ENCODE results near the gene SIL1.
"Not testable (repeated sequence)": the region's sequence is repeated elsewhere in the genome, so short reads cannot be mapped to it uniquely, and the experiment has no call there.

Gene SIL1

DNA sequence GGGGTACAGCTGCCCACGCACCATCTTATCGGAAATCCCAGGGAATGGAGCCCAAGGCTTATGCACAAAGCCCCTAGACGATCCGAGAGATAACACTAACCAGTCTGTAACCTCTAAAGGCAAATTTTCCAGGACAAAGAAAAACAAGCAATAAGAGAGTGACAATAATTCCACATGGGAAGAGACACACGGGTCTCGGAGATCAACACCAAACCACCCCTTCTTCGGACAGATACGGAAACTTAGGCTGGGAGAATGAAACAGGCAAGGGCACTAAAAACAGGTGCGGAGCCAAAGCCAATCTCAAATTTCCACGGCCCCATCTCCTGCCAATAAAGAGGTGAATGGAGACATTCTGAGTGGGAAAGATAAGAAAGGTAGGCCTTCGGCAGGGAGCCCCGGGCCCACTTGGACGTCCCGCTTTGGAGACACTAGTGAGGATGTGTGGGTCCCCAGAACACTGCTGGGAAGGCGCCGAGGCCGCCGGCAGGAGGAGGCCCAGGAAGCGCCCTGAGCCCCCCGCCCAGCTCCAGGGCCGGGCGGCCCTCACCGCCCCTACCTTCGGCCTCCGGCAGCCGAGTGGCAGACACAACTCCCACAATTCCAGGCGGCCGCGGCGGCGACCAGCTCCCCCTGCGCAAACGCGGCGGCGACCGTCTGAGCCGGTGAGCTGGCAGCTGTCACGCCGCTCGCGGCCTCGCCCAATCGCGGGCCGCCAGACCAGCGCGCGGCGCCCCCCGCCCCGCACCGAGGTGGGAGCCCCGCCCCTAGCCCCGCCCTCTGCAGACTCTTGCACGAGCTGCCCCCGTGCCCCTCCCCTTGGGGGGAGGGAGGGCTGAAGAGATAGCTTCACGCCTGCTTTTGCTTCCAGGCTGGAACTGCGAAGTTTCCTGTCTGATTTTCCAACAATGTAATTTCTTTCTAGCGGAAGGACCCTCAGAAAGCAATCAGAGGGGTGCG lies at the start of gene SIL1:
SIL1 (minus strand) TSS at position 659 of the 960 bp plus-strand sequence. CDS start 70,525 bp downstream, outside the sequence.
- peak; percentile 96 for DNase-seq (ENCODE audit: low spot score)

DNA sequence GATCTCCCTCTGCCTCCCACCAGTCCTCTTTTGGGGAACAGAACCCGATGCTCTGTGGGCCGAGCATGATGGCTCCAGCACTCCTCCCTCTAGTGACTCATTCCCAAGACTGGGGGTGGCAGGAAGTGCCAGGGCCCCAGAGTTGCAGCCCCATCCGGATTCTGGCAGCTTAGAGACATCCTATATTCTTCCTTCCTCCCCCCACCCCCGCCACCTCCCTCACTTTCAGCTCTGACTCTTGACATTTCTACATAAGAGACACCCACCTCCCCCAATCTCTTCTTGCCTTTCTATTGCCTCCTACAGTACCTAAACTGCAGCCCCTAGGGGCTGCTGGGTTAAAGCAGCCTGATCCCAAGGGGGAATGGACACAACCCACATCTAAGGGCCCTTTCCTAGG lies 48.2 kb upstream of the SIL1 start:
- peak; percentile 43 for DNase-seq (ENCODE audit: low spot score)

DNA sequence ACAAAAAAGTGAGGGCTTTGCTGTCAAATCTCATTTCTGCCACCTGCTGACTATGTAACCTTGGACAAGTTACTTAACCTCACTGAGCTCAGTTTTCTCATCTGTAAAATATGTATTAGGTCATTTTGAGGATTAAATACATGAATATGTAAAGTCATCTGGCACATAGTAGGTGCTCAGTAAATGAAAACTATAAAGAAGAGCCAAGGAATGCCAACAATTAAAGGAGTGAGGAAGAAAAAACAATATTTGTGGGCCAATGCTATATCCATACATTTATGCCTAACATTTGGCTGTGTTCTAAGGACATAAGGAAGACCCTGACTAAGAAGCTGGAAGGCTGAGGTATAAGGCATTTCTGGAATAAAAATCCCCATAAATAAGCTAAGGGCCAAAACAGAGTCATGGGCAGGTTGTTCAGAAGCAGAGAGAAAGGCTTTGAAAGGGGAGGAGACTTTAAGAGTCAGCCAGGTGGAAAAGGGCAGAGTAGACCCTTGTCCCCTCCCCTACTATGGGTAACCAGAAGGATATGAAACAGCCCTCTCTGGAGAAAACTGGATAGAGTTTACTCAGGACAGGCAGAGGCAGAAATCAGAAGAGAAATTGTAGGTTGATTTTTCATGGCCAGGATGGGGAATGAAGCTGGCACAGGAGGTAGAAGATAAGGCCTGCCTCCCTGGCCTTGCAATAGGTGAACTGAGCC lies 47.6 kb upstream of the SIL1 start:
- DNase-seq (ENCODE audit: low spot score) = no peak

DNA sequence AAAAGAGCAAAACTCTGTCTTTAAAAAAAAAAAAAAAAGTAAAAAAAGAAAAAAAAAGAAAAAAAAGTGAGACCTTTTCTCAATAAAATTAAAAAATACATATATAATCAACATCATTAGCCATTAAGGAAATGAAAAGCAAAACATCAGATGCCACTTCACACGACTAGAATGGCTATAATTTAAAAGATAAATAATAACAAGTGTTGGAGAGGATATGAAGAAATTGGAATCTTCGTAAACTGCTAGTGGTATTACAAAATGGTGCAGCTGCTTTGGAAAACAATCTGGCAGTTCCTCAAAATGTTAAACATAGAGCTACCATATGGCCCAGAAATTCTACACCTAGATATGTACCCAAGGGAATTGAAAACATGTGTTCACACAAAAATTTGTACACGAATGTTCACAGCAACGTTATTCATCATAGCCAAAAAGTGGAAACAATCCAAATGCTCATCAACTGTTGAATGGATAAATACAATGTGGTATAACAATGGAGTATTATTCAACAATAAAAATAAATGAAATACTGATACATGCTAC lies 45.3 kb upstream of the SIL1 start:
- no peak for DNase-seq (ENCODE audit: low spot score)

DNA sequence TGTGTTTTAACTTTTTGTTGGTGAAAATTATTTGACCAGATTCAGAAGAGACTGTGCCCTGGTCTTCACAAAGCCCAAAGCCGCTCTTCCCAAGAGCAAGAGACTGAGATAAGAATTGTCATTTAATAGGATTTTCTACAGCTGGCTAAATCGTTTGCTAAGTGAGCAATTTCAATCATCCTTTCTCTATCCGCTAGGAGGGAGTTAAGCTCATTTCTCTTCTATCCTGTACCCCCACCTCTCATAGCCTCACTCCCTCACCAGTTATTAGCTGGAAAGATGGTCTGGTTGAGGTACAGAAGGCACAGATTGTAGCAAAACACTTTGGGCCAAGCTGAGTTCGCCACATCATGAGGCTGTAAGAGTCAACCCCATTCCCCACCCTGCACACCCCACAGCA lies 43.0 kb upstream of the SIL1 start:
- no peak for DNase-seq (ENCODE audit: low spot score)

DNA sequence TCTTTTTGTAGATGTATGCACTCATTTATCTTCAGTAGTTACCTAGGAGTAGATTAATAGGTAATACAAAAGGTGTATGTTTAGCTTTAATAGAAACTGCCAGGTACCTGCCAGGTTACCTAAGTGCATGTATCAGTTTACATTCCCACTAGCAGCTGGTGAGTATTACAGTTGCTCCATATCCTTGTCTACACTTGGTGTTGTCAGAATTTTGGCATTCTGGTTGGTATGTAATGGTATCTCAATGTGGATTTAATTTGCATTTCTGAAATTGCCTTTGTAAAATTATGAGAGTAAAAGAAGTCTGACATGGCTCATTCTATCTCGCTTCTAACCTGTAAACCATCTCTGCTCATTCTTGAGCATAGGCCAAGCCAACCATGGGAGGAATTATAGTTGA lies 38.3 kb upstream of the SIL1 start:
- DNase-seq (ENCODE audit: low spot score) = no peak

DNA sequence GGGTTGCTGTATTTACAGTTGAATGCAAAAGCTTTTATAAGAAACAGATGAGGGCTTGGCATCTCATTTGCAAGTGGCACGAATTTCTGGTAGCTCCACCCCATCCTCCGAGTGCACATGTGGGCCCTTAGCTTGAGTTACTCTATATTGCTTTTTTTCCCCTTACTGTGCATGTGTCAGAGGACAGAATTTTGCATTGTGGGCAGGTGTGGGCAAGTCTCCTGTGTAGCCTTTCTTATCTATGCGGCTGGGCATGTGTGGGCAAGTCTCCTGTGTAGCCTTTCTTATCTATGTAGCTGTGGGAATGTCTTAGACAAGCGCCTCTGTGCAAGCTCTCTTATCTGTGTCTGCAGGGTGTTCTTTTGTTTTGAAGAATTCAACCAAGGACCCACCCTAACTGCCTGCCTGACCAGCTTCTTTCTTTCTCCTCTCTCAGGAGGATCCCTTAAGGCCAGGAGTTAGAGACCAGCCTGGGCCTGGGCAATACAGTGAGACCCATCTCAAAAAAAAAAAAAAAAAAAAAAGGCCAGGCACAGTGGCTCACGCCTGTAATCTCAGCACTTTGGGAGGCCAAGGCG lies 34.1 kb upstream of the SIL1 start:
- no peak for DNase-seq (ENCODE audit: low spot score)

DNA sequence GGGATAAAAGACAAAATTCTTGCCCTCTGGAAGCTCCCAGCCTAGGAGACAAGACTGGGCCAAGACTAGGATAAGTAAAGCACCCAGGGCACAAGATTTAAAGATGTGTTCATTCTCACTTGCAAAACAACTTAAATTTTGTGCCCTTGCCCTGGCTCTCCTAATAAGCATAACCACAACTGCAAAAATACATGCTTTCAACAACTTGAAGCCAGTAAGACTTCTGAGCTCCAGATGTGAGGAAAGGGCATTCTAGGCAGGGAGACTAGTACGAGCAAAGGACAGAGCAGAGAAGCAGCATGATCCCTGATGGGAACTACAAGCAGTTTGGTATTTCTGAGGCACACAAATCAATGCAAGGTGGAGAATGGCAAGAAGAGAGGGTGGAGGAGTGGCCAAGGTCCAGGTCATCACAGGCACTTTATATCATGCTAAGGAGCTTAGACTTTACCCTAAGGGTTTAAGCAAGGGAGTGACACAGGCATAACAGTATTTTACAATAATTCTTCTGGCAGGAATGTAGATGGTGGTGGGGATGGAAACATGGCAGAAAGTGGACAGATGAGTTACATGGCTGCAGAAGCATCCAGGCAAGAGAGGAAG lies 30.1 kb upstream of the SIL1 start:
- DNase-seq (ENCODE audit: low spot score) = no peak

DNA sequence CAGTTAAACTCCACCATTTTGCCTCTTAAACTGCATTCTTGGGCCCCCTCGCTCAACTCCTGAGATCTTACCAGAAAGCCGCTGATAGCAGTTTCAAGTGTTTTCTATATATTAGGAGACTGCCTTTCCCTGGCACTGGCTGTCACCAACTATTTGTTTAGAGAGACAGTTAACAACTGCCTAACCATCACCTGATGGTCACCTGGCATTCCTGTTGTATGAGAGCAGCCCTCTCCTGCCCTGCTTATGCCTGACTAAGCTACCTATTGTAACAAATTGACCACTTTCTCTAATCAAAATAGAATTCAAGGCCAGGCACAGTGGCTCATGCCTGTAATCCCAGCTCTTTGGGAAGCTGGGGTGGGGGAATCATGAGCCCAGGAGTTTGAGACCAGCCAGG lies 28.0 kb upstream of the SIL1 start:
- no peak for DNase-seq (ENCODE audit: low spot score)

DNA sequence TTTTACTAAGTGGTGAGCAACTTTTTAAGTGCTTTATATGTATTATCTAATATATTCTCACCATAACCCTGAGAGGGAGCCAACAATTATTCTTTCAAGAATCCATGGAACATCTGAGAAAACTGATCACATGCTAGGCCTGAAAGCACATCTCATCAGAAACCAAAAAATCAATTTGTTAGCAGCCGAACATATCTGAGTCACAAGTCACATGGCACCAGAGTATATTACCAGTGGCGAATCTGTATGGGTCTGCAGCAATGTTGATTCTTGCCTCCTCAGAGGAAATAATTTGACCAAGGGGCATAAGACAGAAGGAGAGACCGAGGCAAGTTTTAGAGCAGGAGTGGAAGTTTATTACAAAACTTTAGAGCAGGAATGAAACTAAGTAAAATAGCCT lies 25.3 kb upstream of the SIL1 start:
- no peak for DNase-seq (ENCODE audit: low spot score)

DNA sequence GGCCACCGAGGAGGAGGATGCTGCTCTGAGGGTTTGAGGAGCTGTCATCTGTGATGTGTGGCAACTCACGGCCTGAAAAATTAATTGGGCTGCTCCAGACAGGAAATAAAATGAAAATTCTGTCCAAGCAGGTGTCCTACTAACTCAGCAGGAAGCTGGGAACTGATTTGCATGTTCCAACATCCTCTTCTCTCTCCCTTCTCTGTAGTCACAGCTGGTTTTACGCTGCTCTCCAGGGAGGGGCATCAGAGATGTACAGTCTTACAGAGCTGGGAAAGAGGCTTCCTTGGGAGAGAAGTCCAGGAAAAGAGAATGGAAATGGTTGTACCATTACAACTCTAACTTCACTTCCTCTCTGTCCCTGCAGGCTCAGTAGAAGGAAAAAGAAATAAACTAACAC lies 24.2 kb upstream of the SIL1 start:
- no peak for DNase-seq (ENCODE audit: low spot score)

DNA sequence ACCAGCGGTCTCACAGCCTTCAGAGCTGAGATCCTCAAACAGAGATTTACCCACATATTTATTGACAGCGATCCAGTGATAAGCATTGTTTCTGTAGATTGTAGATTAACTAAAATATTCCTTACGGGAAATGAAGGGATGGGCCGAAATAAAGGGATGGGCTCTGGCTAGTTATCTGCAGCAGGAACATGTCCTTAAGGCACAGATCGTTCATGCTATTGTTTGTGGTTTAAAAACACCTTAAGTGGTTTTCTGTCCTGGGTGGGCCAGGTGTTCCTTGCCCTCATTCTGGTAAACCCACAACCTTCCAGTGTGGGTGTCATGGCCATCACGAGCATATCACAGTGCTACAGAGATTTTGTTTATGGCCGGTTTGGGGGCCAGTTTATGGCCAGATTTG lies 19.9 kb upstream of the SIL1 start:
- DNase-seq (ENCODE audit: low spot score) = not testable (repeated sequence)

DNA sequence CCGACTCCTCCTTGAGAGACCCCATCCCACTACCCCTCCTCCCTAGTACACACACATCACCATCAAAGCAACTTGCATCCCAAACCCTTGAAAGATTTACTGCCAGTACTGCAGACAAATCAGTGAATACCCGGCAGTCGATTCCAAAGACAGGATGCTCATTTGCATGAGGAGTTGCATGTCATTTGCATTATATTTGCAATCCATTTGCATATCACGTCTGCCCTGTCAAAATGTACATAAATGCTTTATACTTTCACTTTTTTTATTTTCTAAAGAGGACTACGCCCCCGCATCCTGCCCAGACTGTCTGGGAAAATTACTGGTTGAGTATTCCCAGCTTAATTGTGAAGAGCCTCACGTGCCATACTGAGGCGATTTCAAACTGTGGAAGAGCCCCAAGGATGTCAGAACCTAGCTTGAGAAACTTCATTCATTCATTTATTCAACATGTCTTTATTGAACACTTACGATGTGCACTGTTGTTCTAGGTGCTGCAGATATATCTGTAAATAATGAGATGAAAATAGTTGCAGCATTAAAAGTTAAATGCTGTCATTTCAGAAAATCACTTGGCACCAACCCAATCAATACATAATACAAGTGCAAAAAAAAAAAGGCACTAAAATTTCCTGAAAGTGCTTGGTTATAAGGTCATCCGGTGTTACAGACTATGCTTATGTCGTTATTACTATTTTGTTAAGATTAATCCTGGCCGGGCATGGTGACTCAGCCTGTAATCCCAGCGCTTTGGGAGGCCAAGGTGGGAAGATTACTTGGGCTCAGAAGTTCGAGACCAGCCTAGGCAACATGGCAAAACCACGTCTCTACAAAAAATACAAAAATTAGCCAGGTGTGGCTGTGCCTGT lies 17.2 kb upstream of the SIL1 start:
- DNase-seq (ENCODE audit: low spot score) = no peak

DNA sequence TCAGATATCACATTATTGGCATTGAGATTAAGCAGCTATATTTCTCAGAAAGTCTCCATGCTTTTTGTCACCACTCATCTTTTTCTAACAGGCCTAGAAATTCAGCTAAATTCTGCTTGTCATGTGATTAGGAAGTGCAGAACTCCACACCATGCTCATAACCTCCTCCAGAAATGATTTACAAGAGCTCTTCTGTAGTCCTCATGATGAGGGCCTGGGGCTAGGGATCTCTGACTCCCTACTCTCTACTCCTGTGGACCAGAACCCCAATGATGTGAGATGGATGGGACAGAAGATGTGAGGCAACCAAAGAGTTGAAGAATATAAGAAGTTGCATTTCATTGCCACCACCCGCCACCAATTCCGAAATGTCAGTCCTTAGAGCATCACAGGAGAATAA lies 16.5 kb upstream of the SIL1 start:
- DNase-seq (ENCODE audit: low spot score) = no peak

DNA sequence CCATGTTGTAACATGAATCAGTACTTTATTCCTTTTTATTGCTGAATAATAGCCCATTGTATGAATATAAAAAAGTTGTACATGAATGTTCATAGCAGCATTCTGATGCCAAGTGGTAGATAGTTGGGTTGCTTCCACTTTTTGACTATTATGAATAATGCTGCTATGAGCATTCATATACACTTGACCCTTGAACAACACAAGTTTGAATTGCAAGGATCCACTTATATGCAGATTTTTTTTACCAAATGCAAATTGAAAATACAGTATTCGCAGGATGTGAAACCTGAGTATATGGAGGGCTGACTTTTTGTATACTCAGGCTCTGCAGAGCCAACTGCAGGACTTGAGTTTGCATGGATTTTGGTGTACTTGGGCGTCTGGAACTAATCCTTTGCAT lies 14.7 kb upstream of the SIL1 start:
- DNase-seq (ENCODE audit: low spot score) = no peak

DNA sequence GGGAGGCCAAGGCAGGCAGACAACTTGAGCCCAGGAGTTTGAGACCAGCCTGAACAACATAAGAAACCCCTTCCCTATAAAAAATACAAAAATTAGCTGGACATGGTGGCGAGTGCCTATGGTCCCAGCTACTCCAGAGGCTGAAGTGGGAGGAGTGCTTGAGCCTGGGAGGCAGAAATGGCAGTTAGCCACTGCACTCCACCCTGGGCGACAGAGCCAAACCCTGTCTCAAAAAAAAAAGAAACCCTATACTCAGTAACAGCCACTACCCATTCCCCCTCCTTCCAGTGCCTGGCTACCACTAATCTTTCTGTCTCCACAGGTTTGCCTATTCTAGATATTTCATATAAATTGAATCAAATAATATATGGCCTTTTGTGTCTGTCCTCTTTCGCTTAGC lies 14.3 kb upstream of the SIL1 start:
- no peak for DNase-seq (ENCODE audit: low spot score)

DNA sequence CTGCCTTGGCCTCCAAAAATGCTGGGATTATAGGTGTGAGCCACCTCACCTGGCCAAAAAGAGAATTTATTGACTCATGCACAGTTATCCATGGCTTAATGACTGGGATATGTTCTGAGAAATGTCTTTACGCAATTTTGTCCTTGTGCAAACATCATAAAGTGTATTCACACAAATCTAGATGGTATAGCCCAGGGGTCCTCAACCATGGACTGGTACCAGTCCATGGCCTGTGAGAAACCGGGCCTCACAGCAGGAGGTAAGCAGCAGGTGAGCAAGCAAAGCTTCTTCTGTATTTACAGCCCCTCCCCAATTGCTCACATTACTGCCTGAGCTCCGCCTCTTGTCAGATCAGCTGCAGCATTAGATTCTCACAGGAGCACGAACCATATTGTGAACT lies 12.4 kb upstream of the SIL1 start:
- no peak for DNase-seq (ENCODE audit: low spot score)

DNA sequence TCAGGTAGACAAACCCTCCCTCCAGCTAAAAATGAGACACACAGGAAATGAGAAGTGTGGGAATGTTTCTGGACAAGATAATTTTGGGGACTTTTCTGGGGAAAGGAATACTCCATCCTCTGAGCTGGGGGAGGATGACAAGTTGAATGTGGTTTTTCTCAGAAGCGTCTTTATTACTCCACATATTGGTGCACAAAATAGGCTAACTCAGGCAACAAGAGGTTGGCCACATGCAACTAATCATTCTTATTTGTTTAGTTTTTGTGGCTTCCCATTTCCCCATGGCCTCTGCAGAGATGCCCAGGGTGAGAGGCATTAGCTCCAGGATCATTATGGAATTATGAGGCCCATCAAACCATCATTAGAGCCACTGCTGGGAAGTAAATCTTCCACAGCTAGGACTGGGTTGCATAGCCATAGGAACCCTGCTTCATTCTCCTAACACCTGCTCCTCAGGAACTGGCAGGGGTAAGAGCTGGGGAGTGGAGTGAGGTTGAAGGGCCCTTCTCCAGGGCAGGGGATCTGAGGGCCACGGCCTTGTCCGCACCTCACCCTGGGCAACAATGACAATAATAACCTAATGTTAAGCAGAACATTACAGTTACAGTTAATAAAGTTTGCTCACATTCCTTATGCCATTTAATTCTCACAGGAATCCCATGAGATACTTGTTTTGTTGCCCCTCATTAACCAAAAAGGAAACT lies 9.3 kb upstream of the SIL1 start:
- DNase-seq (ENCODE audit: low spot score) = no peak

DNA sequence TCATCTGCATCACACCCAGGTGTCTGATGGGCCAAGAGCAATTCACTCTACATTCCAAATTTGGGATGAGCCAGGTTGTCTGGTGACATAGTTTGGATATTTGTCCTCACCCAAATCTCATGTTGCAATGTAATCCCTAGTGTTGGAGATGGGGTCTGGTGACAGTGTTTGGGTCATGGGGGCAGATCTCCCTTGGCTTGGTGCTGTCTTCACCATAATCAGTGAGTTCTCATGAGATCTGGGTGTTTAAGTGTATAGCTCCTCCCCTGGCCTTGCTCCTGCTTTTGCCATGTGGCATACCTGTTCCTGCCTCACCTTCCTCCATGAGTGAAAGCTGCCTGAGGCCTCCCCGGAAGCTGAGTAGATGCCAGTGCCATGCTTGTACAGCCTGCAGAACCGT lies 7.4 kb upstream of the SIL1 start:
- no peak for DNase-seq (ENCODE audit: low spot score)

DNA sequence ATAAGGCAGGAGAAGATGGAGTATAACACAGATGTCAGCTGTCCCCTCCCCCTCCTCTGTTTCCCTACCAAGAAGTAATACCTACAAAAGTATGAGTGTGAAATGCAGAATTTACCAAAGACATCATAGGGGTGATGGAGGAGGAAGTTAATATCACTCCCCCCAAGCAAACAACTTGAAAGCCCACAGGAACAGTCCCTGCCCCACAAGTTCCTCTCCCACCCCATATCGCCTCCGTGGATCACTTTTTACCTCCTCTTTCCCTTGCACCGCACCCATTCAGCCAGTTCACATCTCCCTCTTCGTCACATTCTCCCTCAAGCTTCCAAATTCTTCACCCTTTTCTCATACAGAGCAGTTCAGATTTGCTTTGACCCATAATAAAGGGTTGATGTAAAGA lies 7.0 kb upstream of the SIL1 start:
- DNase-seq (ENCODE audit: low spot score) = no peak

DNA sequence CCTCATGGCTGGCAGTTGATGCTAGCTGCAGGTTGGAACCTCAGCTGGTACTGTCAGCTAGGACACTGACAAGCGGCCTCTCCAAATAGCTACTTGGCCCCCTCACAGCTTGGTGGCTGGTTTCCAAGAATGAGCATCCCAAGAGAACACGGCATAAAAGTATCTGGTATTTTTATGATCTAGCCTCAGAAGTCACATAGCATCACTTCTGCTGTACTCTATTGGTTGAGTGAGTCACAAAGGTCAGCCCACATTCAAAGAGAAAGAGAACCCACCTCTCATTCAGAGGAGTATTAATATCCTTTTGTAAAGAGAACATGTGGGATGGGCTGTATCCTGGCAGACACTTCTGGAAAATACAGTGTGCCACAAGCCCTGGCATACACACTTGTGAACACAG lies 6.0 kb upstream of the SIL1 start:
- no peak for DNase-seq (ENCODE audit: low spot score)
